Head of caudate nucleus (tissue), 42 donors: ENCODE results near the gene GIGYF2.
A peak's percentile ranks its signal among the peaks of the same experiment; 100 is the strongest.
"Not testable (repeated sequence)": the region's sequence is repeated elsewhere in the genome, so short reads cannot be mapped to it uniquely, and the experiment has no call there.

Experiments
- DNase-seq, 42 donors: peaks; one replicate each; pipeline versions ENCODE4 v3.0.0 to v3.0.0-alpha.2; 2020 to 2021; ENCODE audit warnings: mixed read lengths in 7 of 42
- intact Hi-C: fragments of 100-400 bp; cut with DNase I; formaldehyde crosslinking; loops from one replicate; pipeline ENCODE4 v1.15.0; 2022

Gene GIGYF2

DNA sequence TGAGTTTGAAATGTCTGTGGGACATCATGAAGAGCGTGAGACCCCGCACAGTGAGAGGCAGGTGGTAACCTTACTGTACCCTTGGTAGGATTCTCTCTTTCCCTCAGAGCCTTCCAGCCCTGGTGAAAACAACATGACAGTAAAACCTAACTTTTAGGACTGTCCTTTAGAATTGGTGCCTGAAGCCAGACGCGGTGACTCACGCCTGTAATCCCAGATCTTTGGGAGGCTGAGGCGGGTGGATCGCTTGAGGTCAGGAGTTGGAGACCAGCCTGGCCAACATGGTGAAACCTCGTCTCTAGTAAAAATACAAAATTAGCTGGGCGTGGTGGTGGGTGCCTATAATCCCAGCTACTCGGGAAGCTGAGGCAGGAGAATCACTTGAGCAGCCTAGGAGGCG lies 154.9 kb downstream of the GIGYF2 start:
- intact Hi-C loops = loop anchor here (2.0 to 10.0 kb wide), 2 partner anchors 203 to 399 kb away; partner anchors contain the start of gene ATG16L1
- DNase-seq = not testable (repeated sequence)

DNA sequence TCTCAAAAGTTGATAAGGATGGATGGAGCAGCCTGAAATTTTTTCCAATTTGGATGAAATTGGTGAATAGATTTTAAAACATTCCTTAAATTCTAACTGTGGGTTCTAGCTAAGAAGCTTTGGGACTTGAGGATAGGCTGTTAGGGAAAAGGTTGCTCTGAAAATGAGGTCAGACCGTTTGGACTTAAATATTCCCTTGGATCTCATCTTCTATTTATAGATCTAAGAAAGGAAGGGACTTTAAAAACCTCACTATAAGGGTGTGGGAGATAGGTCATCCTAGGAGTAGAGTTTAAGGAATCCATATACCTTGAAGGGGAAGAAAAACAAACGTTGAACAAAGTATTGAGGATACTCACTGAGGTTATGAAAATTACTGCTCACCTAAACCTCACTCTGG lies 155.5 kb downstream of the GIGYF2 start:
- no peak for DNase-seq
- intact Hi-C loops = loop anchor here (2.0 to 10.0 kb wide), 2 partner anchors 202 to 398 kb away; partner anchors contain the start of gene ATG16L1

DNA sequence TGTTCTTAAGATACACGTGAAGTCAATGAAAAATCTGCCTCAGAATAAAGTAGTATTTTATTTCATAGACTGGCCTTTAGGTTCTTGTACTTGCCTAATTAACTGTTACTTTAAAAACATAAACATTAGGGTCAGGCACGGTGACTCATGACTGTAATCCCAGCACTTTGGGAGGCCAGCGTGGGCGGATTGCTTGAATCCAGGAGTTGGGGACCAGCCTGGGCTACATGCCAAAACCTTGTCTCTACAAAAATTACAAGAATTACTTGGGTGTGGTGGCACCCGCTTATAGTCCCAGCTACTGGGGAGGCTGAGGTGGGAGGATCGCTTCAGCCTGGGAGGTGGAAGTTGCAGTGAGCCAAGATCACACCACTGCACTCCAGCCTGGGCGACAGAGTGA lies 157.0 kb downstream of the GIGYF2 start:
- intact Hi-C loops = loop anchor here (10.0 kb wide), 1 partner anchor 201 kb away; no protein-coding TSS in a partner anchor

DNA sequence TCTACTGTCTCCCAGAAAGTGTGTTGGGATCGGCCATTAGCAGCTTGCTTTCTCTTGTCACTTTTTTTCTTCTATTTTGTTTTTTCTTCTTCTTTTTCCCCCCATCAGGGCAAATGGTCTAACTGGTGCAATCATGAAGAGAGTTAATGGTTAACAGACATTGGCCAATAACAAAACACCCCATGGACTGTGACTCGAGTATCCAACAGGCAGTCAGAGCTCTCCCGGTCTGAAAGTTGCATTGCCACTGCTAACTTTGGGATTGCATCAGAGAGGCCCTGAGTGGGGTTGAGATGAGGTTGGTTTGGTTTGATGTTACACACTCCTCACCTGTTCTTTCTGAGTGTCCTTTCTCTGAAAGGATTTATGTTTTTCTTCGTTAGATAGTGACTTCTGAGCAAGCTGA lies 160.0 kb downstream of the GIGYF2 start:
- intact Hi-C loops = loop anchor here (10.0 kb wide), 1 partner anchor 198 kb away; no protein-coding TSS in a partner anchor
- DNase-seq = peak in 1 of 42 donors; percentile 14

More for the DNA sequence above, 157.0 kb downstream of the GIGYF2 start:
- DNase-seq = peak in 18 of 42 donors; percentile 13 to 68 (median 29)

DNA sequence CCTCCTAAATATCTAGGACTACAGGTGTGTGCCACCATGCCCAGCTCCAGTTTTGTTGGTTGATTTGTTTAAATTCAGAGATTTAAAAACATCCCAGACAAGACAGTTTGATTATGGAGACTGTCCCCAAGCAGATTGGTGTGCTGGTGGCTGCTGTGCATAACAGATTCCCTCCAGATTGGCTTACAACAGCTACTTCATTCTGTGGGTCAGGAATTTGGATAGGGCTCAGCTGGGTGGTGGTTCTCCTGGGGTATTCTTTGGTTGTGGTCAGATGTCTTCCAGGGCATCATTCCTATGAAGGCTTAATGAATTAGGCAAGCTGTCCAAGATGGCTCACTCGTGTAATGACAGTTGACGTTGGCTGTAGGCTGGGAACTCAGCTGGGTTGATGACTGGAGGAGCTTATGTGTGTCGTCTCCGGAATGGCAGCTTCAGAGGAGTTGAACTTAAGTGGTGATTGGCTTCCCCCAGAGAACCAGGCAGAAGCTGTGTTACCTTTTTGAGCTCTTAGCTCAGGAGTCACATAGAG lies 162.3 kb downstream of the GIGYF2 start:
- no peak for DNase-seq
- intact Hi-C loops = loop anchor here (10.0 kb wide), 1 partner anchor 195 kb away; no protein-coding TSS in a partner anchor

DNA sequence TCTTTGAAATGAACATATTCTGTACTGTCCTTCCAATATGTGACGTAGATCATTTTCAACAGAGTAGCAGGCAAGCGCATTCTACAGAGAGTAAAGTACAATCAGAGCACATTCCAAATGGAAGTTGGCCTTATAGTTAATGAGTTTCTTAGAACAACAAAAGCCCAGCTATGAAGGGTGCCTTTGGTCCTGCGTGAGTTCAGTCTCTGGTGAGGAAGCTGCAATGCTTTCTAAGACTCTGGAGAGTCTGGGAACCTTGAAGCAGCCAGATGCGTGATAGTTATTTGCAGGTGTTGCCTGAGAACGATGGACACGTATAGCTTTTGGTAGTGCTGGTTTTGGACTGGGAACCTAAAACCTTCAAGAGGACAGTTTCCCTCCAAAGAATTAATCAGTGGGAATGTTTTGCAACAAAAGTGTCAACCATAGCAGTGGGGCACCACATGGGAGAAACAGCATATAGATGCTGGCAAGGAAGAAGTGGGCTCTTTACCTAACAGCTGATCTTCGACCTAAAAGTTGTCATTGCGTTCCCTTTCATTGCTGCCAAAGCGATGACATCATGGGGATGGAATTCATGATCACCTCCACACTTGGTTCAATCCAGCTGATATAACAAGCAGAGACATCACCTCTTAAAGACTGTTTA lies 163.6 kb downstream of the GIGYF2 start:
- DNase-seq = peak in 1 of 42 donors; percentile 33
- intact Hi-C loops = no loop called here

DNA sequence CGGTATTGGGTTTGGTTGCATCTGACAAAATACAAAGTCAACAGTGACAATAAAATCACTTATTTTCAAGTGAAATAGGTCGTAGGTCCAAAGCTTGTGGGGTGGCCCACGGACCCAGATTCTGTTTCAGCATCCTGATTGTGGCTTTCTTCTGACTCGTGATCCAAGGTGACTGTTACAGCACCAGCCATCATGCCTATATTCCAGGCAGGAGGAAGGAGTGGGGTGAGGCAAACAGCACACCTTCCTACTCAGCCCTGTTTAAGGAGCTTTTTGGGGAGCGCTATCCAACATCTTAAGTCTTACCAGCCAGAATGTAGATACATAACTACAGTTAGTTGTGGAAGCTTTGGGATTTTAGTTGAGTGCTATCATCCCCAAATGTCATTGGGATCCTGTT lies 164.2 kb downstream of the GIGYF2 start:
- DNase-seq = peak in 1 of 42 donors; percentile 32

DNA sequence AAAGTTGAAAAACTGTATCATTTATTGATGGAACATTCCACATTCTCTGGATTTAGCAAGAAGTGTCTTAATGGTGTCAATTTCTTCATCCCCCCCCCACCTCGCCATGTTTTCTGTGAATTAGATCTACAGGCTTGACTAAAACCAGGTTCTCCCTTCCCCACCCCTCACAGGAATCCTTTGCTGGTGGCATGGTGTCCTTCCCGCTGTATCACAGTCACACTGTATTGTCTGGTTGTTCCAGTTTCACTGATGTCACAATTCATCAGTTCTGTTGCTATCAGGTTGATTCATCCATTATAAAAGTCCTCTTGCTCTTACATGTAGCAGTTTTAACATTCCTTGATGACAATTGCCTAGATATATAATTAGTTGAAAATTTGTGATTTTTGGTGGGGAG lies 166.9 kb downstream of the GIGYF2 start:
- intact Hi-C loops = no loop called here
- DNase-seq = no peak

More for the DNA sequence above, 164.2 kb downstream of the GIGYF2 start:
- intact Hi-C loops = no loop called here

DNA sequence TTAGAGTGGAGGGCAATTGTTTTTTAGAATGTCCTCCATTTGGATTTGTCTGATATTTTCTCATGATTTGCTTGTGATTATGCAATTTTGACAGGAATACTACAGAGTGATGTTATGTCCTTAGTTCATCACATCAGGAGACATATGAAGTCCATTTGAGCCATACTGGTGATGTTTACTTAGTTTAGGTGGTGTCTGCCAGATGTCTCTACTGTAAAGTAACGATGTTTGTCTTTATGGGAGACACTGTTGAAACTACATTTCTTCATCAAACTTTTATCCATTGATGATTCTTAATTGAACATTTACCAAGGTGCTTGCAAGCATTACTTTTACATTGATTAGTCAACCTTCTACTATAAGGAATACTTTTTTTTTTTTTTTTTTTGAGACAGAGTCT lies 168.0 kb downstream of the GIGYF2 start:
- intact Hi-C loops = no loop called here
- DNase-seq = no peak

DNA sequence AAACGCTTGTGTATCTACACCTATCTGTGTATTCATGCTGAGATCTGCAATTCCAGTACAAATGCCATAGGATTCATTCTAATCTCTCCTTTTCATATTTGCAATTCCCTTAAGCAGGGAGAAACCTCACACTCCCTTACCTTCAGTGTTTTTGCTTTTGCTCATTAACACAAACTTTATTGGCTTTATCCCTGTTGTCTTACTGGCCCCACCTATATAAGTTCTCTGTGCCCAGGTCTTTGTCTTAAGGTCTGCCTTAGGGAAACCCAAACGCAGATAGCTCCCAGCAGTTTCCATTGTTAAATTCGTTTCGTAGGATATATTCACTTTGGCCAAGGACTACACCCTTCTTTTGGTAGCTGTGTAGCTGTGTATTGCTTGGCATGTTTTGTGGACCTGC lies 169.0 kb downstream of the GIGYF2 start:
- no peak for DNase-seq
- intact Hi-C loops = no loop called here

DNA sequence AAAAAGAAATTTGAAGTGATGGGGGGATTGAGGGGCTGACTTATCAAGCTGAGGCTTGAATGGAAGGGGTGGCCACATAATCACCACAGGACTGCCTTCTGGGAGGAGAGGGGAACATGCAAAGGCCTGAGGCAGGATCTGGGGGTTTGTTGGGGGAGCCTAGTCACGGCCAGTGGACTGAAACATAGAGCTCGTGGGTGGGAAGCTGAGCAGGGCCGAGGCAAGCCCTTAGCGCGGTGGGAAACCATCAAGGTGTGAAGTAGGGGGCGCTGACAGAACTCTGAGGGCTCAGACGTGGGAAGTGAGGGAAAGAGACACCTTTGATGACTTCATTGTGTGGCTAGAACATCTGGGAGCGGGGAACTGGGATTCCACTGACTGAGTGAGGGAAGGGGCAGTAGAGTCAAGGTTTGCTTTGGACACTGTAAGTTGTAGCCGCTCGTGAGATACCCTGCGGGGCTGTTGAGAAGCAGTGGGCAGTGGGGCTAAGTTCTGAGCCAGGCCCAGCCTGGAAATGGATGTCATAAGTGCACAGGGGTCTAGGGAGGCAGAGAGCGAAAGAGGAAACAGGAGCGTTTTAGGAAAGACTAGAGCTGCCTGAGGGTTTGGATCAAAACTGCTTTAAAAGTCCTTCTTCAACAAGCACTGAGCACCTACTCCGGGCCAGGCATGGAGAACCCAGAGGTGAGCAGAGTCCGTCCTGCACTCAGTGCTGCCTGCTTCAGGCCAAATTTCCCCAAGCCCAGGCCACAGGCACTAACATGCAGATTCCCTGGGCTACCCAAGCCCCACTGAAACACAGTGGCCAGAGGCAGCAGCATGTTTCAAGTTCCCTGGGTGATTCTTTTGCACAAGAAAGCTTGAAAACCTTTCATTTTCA lies 172.2 kb downstream of the GIGYF2 start:
- intact Hi-C loops = loop anchor here (10.0 kb wide), 1 partner anchor 155 kb away; no protein-coding TSS in a partner anchor
- DNase-seq = peak in 3 of 42 donors; percentile 18 to 47 (median 26)

DNA sequence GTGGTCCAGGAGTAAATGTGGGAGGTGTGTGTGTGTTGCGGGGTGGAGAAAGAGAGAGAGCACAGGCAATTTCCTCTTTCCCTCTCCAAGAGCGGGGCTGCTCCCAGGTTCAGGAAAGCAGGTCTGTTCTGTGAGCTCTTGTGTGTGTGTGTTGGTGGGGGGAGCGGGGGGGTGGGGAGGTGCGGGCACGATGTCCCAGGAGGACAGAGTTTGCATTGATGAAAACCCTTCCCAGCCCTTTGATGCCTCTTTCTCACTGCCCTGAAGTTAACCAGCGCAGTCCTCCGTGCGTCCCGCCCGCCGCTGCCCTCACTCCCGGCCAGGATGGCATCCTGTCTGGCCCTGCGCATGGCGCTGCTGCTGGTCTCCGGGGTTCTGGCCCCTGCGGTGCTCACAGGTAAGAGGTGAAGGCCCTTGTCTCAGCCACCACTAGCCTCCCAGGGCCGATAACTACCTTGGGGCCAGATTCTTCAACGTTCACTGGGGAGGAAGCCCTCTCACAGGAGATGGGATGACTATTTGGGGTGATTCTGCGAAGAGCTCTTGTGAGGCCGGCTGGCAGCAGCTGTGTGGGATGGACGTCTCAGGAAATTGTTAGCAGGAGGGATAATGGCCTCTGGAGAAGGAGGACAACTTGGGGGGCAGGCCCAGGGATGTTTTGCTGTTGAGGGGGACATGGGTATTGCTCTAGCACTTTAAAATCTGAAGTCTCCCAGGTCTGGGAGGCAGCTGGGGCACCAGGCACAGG lies 173.1 kb downstream of the GIGYF2 start, which contains the start of gene SNORC:
TSS of gene SNORC (plus strand) at position 247 of the 748 bp plus-strand sequence. CDS start at position 325, 78 bp downstream.
- peak in 1 of 42 donors; percentile 42 for DNase-seq
- intact Hi-C loops = loop anchor here (10.0 kb wide), 1 partner anchor 155 kb away; no protein-coding TSS in a partner anchor

DNA sequence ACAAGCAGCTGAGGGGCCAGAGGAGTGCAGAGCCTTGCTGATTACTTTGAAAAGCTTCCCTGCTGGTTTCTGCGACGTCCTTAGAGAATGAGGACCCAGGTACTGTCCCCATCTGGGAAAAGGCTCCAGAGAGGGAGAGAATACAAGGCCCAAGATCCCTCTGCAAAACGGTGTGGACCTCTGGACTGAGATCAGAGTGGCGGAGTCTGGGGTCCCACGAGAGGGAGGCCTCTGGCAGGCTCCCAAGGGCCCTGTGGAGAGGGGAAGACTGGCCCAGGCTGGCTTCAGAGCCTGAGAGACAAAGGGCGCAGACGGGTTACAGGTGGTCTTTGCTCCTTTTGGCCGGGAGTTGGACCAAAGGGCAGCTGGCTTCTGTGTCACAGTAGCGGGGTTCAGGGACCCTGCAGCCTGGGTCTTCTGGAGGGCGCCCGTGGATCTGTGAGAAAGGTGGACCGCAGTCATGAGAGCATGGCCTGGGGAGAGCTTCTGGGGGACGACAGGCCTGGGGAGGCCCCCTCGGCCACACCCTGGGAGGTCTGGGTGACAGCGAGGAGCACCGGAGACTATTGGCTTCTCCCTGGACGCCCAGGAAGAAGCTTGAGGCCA lies 173.7 kb downstream of the GIGYF2 start:
- intact Hi-C loops = loop anchor here (10.0 kb wide), 1 partner anchor 154 kb away; no protein-coding TSS in a partner anchor
- DNase-seq = peak in 1 of 42 donors; percentile 43

DNA sequence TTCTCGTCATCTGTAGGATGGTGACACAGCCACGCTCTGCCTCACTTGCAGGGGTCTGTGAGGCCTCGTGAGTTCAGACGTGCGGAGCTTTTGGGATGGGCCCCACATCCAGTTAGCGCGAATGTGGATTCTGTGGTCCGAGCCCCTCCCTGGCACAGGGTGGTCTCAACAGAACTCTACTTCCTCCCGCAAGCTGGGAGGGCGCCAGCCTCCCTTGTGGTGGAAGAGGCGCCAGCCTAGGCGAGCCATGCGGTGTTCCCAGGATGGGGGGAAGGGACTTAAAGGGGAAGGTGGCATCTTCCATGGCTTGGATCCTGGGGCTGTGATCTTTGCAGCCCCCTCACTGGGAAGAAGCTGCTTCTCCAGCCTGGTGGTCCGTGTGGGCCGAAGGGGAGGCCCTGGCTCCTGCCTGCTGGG lies 174.3 kb downstream of the GIGYF2 start:
- intact Hi-C loops = loop anchor here (10.0 kb wide), 1 partner anchor 153 kb away; no protein-coding TSS in a partner anchor
- DNase-seq = peak in 10 of 42 donors; percentile 24 to 65 (median 38)

DNA sequence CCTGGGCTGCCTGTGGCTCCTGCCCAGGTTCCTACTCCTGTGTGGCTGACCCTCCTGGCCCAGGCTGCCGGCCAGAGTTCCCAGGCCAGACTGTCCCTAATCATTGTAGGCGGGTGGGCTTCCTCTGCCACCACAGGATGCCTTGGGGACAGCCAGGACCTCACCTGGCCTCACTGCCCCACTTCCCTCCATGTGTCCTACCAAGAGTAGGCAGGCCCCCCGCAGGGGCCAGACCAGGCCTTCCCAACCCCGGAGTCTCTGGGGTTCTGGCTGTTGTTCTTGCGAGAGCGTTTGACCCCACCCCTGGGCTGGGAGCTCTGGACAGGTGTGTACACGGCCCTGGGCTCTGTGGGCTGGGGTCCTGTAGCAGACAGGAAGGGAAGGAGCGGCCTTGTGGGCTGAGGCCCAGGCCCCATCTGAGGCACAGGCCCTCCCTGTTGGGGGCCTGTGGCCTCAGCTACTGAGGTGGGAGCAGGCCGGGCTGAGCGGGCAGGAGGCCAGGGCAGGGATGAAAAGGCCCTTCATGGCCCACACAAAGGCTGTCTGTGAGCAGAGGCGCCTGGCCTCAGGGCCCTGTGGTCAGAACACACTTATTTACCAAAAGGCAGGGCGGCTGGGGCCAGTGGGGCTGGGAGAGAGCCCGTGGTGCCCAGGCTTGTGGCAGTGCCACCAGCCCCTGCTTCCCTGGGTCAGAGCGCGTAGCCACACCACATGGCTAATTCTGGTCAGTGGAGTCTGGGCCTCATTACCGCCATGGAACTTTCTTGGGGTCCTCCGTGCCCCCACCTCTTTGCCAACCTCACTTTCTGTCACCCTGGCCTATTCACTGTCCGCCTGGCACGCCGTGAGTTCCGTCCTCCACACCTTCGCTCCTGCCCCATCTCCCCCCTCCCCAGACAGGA lies 175.0 kb downstream of the GIGYF2 start:
- DNase-seq = peak; percentile 85 to 99 (median 96)
- intact Hi-C loops = loop anchor here (10.0 kb wide), 1 partner anchor 153 kb away; no protein-coding TSS in a partner anchor

DNA sequence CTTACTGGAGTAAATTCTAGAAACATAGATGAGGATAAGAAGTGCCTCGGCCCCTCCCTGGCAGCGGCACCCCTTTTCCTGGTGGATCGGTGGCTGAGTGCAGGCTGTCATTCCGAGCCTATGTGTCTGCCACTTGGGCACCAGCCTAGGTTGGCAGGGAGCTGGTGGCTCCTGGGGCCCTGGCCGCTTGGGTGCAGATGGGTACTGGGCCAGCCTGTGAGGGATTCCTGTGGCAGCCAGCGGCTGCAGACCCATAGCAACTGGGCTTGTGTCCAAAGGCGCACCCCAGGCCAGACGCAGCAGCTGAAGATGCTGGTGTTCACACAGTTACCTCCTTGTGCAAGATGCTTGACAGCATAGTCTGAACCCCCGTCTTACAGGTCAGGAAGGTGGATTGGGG lies 175.7 kb downstream of the GIGYF2 start:
- peak in 30 of 42 donors; percentile 36 to 84 (median 66) for DNase-seq
- intact Hi-C loops = loop anchor here (10.0 kb wide), 1 partner anchor 152 kb away; no protein-coding TSS in a partner anchor
